HepG2 (cell line): ENCODE measurements around the gene CHCHD5. TPM values are rescaled to one million over a fixed set of nuclear protein-coding genes. Genes with fewer than 3 reads are reported as not detected.

Experiments
- ATAC-seq: fragments of 200-7000 bp; cut with Tn5 transposase; 3 replicates; pipeline ENCODE4 v1.9.1; 2020; ENCODE audit warnings: mild to moderate bottlenecking, moderate library complexity
- BruUV-seq: library from RNA; stranded (reverse); fragments of 400-500 nt; replicated peaks from 2 replicates; lab custom pipeline; 2021; lab: Mats Ljungman, UMichigan
- CTCF ChIA-PET: fragments of 300-600 bp; formaldehyde crosslinking; extraction: SDS; loops from one replicate; lab custom pipeline; 2021; ENCODE audit warnings: low total read pairs, inconsistent platforms, low intra/inter-chr PET ratio; lab: Yijun Ruan, JAX
- POLR2A ChIA-PET: fragments of 350-600 bp; sonication (Branson Sonifier 250); formaldehyde crosslinking; loops from one replicate; lab custom pipeline; 2020; ENCODE audit warnings: antibody characterized with exemption, inconsistent platforms; lab: Yijun Ruan, JAX
- DNase-seq: peaks from one replicate; pipeline ENCODE4 v3.0.0-alpha.2; 2015; ENCODE audit warnings: low spot score
- FAIRE-seq: peaks from 3 replicates; lab custom pipeline; 2011; peaks lifted over from hg19 to GRCh38; lab: Jason Lieb, UNC
- H2AFZ ChIP-seq: one replicate; pipeline ENCODE4 v1.6.1; 2011; ENCODE audit warnings: low read length, inconsistent platforms
- H3K27ac ChIP-seq: fragments of 300-600 bp; 3 replicates; pipeline ENCODE4 v1.8.0; 2011; ENCODE audit warnings: mixed run types, mild to moderate bottlenecking, mixed read lengths, low read length, inconsistent platforms; ENCODE audit not compliant: insufficient read depth; ENCODE audit errors: extremely low read length
- H3K27me3 ChIP-seq, 2 experiments: fragments of 200-600 bp in 1 of 2; 2 replicates in 1 of 2; 3 replicates in 1 of 2; pipeline versions ENCODE4 v1.6.0 to v1.8.0; 2011; ENCODE audit warnings: low read length in 2 of 2, mild to moderate bottlenecking in 2 of 2, moderate library complexity in 2 of 2, inconsistent platforms in 1 of 2; ENCODE audit not compliant: insufficient read depth in 2 of 2, control insufficient read depth in 1 of 2
- H3K36me3 ChIP-seq, 2 experiments: fragments of 200-600 bp in 1 of 2; replicated peaks in 1 of 2; 2 replicates in 1 of 2; 3 replicates in 1 of 2; pipeline versions ENCODE4 v1.5.1 to v1.8.0; 2011; ENCODE audit warnings: low read length in 2 of 2, inconsistent platforms in 1 of 2; ENCODE audit not compliant: insufficient read depth in 2 of 2, control insufficient read depth in 1 of 2
- H3K4me1 ChIP-seq: 2 replicates; pipeline ENCODE4 v1.5.1; 2012; ENCODE audit warnings: low read length, inconsistent platforms; ENCODE audit not compliant: insufficient read depth
- H3K4me2 ChIP-seq: 2 replicates; pipeline ENCODE4 v1.6.0; 2011; ENCODE audit warnings: low read depth, low read length, inconsistent platforms
- H3K4me3 ChIP-seq, 3 experiments: fragments of 200-600 bp in 1 of 3; sonication (generic), shearing (Covaris generic) in 1 of 3; replicated peaks in 1 of 3; 2 replicates each; pipeline ENCODE4 v1.5.1; 2011 to 2016; ENCODE audit warnings: low read length in 3 of 3, inconsistent platforms in 2 of 3, low read depth in 2 of 3, mild to moderate bottlenecking in 2 of 3, control low read depth in 1 of 3, mixed read lengths in 1 of 3; ENCODE audit not compliant: insufficient read depth in 1 of 3
- H3K79me2 ChIP-seq: one replicate; pipeline ENCODE4 v1.6.1; 2011; ENCODE audit warnings: low read length, inconsistent platforms; ENCODE audit not compliant: insufficient read depth
- H3K9ac ChIP-seq: 2 replicates; pipeline ENCODE4 v1.6.0; 2011; ENCODE audit warnings: mild to moderate bottlenecking, low read depth, low read length, inconsistent platforms; ENCODE audit not compliant: insufficient read depth
- H3K9me3 ChIP-seq: 2 replicates; pipeline ENCODE4 v1.5.1; 2012; ENCODE audit warnings: mild to moderate bottlenecking, low read length
- H4K20me1 ChIP-seq: 2 replicates; pipeline ENCODE4 v1.6.0; 2011; ENCODE audit warnings: inconsistent platforms, mild to moderate bottlenecking, low read length, moderate library complexity; ENCODE audit not compliant: insufficient read depth
- JARID2 ChIP-seq: sonication (generic); formaldehyde crosslinking; IDR thresholded peaks from 2 replicates; pipeline ENCODE4 v1.8.1; 2023; ENCODE audit warnings: missing genetic modification reagents, inconsistent platforms; ENCODE audit not compliant: insufficient replicate concordance
- SMYD3 ChIP-seq: sonication (generic); formaldehyde crosslinking; IDR thresholded peaks from 2 replicates; pipeline ENCODE4 v1.8.1; 2023; ENCODE audit warnings: mild to moderate bottlenecking, missing genetic modification reagents
- UBTF ChIP-seq: sonication (generic); formaldehyde crosslinking; IDR thresholded peaks from 2 replicates; pipeline ENCODE4 v1.4.0; 2020; ENCODE audit warnings: mild to moderate bottlenecking, missing genetic modification reagents
- ZBTB1 ChIP-seq: sonication (generic); formaldehyde crosslinking; IDR thresholded peaks from 2 replicates; pipeline ENCODE4 v1.4.0; 2020; ENCODE audit warnings: missing genetic modification reagents, borderline replicate concordance
- ZNF235 ChIP-seq: sonication (generic); formaldehyde crosslinking; IDR thresholded peaks from 2 replicates; pipeline ENCODE4 v1.8.1; 2023; ENCODE audit warnings: mild to moderate bottlenecking, missing genetic modification reagents, borderline replicate concordance
- ZNF652 ChIP-seq: IDR thresholded peaks from 2 replicates; pipeline ENCODE4 v1.6.1; 2016; ENCODE audit warnings: low read depth, borderline replicate concordance
- ZNF687 ChIP-seq: sonication (generic); formaldehyde crosslinking; IDR thresholded peaks from 2 replicates; pipeline ENCODE4 v1.5.1; 2020; ENCODE audit warnings: mild to moderate bottlenecking, missing genetic modification reagents, moderate library complexity
- ZNF709 ChIP-seq: sonication (generic); formaldehyde crosslinking; IDR thresholded peaks from 2 replicates; pipeline ENCODE4 v1.5.0; 2020; ENCODE audit warnings: mild to moderate bottlenecking, missing genetic modification reagents
- WGBS: methylation state at CpG from one replicate; pipeline ENCODE4 v1.1.6; 2017; ENCODE audit warnings: low lambda C conversion rate; 5-methylcytosine and 5-hydroxymethylcytosine counted together
- in situ Hi-C: cut with HindIII; loops from 2 replicates; pipeline ENCODE4 v1.10.0; 2017; ENCODE audit warnings: low pct_unique_long_range_greater_than_20kb; ENCODE audit not compliant: extremely low pct_ligation_motif_present
- intact Hi-C: fragments of 100-400 bp; cut with micrococcal nuclease; formaldehyde crosslinking; loops from one replicate; pipeline ENCODE4 v1.10.0; 2022; ENCODE audit not compliant: unreplicated experiment
- polyA plus RNA-seq, 8 experiments: library from polyadenylated mRNA; depleted of rRNA in 3 of 8; stranded (reverse) in 7 of 8; unstranded in 1 of 8; fragments of >200 nt; fragmentation: Illumina TruSeq in 4 of 8; extraction: Trizol in 4 of 8; gene quantifications; 2 replicates each; pipeline versions ENCODE4 v1.2.1 to v1.2.3, GENCODE V29; 2011 to 2016; ENCODE audit warnings: low read depth in 4 of 8, missing spikeins in 1 of 8, mixed read lengths in 1 of 8; ENCODE audit not compliant: insufficient read depth in 1 of 8
- total RNA-seq, 5 experiments: library from RNA; depleted of rRNA; stranded (reverse); fragments of >200 nt; fragmentation: Illumina TruSeq; extraction: Trizol; gene quantifications; 2 replicates each; pipeline ENCODE4 v1.2.3, GENCODE V29; 2016; ENCODE audit warnings: low read depth in 1 of 5

Gene CHCHD5
- total and polyA plus RNA-seq, 2 of the 13 experiments (the other 11 are each of a cell fraction or from before 2014, with no cell fraction given), result 19.0 to 23.9 TPM

- intact Hi-C loops, result no loop called here
- Histone ChIP-seq H2AFZ (peak overlapping the region; percentile 60), H3K36me3 (no peaks in the 10 kb centered on the region), H3K9me3 (no peaks in the 10 kb centered on the region), H4K20me1 (no peaks in the 10 kb centered on the region)
- BruUV-seq, result no TSS peak
- WGBS, result 17% methylated on average over 15 of the region's 16 CpGs
- TF ChIP-seq JARID2 (no peak), UBTF (peak; percentile 15; the same call in 1 of the 2 replicates), ZBTB1 (peak; percentile 20; the same call in 1 of the 2 replicates), ZNF652 (CRISPR knock-in tag) (no peak), ZNF235 (CRISPR knock-in tag) (peak; percentile 25; the same call in 1 of the 2 replicates), ZNF709 (CRISPR knock-in tag) (0 out of 2 replicates have a peak, but pooled peaks have one; percentile 19), SMYD3 (no peak), ZNF687 (CRISPR knock-in tag) (peak; percentile 41; the same call in 1 of the 2 replicates)
- TF ChIP-seq, all 625 proteins: peak for 5
- in situ Hi-C loops, result no loop called here
- no peak overlapping the region for H3K27ac ChIP-seq
- H3K4me1 ChIP-seq, result peaks cover 77% of the 10 kb centered on the region
- peak overlapping the region in 2 of 3 experiments; percentile 8 to 45; a peak in 3 of 6 replicates for H3K4me3 ChIP-seq
- peaks cover 3 to 48% of the 10 kb centered on the region in 2 experiments for H3K27me3 ChIP-seq
- no peaks in the 10 kb centered on the region for H3K79me2 ChIP-seq
- no peak for FAIRE-seq
- peak overlapping the region; percentile 2; the same call in 1 of the 2 replicates for H3K9ac ChIP-seq
- ATAC-seq, result peak; percentile 71
- ChIA-PET CTCF (no interaction called here), POLR2A (interaction anchor here (1.6 to 8.5 kb wide), 2 partner anchors 11 to 91 kb away, joined by 6 to 94 read pairs; partner anchors contain the start of gene SLC20A1)
- DNase-seq, result no peak
- peak overlapping the region; percentile 61 for H3K4me2 ChIP-seq
These were observed 49.9 kb downstream of the CHCHD5 start for GRCh38 chr2:112634153-112634873.
